HL-60 (cell line): ENCODE data around the gene RASD2.

Source experiments
- GABPA ChIP-seq: IDR thresholded peaks from 2 replicates; pipeline ENCODE4 v1.6.1; 2012; ENCODE audit warnings: low read depth
- POLR2AphosphoS5 ChIP-seq: IDR thresholded peaks from 2 replicates; pipeline ENCODE4 v1.6.1; 2012; ENCODE audit warnings: low read depth
- TF ChIP-seq, protein P1 (sequence below): IDR thresholded peaks from one replicate; pipeline ENCODE4 v1.5.1; 2011; ENCODE audit warnings: low read length, control low read depth, inconsistent platforms; ENCODE audit not compliant: insufficient read depth
- TF ChIP-seq, protein P2 (sequence below): IDR thresholded peaks from 2 replicates; pipeline ENCODE4 v1.6.1; 2012; ENCODE audit warnings: low read depth; ENCODE audit not compliant: insufficient replicate concordance

DNA sequence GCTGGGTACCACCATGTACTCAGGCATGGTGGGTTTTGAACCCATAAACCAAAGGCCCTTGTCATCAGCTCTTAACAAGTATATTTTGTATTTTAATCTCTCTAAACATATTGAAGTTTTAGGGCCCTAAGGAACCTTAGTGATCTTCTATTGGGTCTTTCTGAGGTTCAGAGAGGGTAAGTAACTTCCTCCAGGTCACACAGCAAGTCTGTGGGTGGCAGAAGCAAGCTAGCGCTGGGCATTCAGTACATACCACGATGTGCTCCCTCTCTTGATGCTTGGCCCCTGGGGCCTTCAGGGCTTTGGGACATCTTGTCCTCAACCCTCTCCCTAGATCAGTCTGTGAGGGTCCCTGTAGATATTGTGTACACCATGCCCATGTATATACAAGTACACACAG, 12.7 kb downstream of the RASD2 start:
- TF ChIP-seq, protein P1, sequence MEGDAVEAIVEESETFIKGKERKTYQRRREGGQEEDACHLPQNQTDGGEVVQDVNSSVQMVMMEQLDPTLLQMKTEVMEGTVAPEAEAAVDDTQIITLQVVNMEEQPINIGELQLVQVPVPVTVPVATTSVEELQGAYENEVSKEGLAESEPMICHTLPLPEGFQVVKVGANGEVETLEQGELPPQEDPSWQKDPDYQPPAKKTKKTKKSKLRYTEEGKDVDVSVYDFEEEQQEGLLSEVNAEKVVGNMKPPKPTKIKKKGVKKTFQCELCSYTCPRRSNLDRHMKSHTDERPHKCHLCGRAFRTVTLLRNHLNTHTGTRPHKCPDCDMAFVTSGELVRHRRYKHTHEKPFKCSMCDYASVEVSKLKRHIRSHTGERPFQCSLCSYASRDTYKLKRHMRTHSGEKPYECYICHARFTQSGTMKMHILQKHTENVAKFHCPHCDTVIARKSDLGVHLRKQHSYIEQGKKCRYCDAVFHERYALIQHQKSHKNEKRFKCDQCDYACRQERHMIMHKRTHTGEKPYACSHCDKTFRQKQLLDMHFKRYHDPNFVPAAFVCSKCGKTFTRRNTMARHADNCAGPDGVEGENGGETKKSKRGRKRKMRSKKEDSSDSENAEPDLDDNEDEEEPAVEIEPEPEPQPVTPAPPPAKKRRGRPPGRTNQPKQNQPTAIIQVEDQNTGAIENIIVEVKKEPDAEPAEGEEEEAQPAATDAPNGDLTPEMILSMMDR, result no peak
- TF ChIP-seq, protein P2, sequence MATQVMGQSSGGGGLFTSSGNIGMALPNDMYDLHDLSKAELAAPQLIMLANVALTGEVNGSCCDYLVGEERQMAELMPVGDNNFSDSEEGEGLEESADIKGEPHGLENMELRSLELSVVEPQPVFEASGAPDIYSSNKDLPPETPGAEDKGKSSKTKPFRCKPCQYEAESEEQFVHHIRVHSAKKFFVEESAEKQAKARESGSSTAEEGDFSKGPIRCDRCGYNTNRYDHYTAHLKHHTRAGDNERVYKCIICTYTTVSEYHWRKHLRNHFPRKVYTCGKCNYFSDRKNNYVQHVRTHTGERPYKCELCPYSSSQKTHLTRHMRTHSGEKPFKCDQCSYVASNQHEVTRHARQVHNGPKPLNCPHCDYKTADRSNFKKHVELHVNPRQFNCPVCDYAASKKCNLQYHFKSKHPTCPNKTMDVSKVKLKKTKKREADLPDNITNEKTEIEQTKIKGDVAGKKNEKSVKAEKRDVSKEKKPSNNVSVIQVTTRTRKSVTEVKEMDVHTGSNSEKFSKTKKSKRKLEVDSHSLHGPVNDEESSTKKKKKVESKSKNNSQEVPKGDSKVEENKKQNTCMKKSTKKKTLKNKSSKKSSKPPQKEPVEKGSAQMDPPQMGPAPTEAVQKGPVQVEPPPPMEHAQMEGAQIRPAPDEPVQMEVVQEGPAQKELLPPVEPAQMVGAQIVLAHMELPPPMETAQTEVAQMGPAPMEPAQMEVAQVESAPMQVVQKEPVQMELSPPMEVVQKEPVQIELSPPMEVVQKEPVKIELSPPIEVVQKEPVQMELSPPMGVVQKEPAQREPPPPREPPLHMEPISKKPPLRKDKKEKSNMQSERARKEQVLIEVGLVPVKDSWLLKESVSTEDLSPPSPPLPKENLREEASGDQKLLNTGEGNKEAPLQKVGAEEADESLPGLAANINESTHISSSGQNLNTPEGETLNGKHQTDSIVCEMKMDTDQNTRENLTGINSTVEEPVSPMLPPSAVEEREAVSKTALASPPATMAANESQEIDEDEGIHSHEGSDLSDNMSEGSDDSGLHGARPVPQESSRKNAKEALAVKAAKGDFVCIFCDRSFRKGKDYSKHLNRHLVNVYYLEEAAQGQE, result no peak
- TF ChIP-seq POLR2AphosphoS5 (no peak), GABPA (no peak)
